Activated T-helper 1 cell treated with anti-CD3 and anti-CD28 coated beads, Interleukin-12 subunit alpha, Interleukin-12 subunit beta, Interleukin-2, Interleukin-4 antibody, amounts not matched to agents 30 ng/mL and 10 ng/mL and 1 ng/mL, durations not matched to agents 14 hours and 24 hours and 36 hours (primary cell): ENCODE results near the gene CITED2. TPM values are rescaled to one million over a fixed set of nuclear protein-coding genes. Genes with fewer than 3 reads are reported as not detected.

Source experiments
- DNase-seq: peaks from one replicate; pipeline ENCODE4 v3.0.0; 2021; ENCODE audit warnings: low spot score
- H3K27ac Mint-ChIP-seq: one replicate; pipeline ENCODE4 v1.8.0; 2021; ENCODE audit warnings: mild to moderate bottlenecking, mixed read lengths
- H3K27me3 Mint-ChIP-seq: one replicate; pipeline ENCODE4 v1.8.0; 2022; ENCODE audit warnings: mild to moderate bottlenecking, moderate library complexity, mixed read lengths; ENCODE audit not compliant: insufficient read depth
- H3K36me3 Mint-ChIP-seq: one replicate; pipeline ENCODE4 v1.8.0; 2021; ENCODE audit warnings: low read depth, mixed read lengths
- H3K4me1 Mint-ChIP-seq: one replicate; pipeline ENCODE4 v1.8.0; 2021; ENCODE audit warnings: low read depth, mixed read lengths
- H3K4me3 Mint-ChIP-seq: one replicate; pipeline ENCODE4 v1.8.0; 2021; ENCODE audit warnings: mild to moderate bottlenecking, moderate library complexity, mixed read lengths
- H3K9me3 Mint-ChIP-seq: one replicate; pipeline ENCODE4 v1.8.0; 2021; ENCODE audit warnings: mixed read lengths
- intact Hi-C: fragments of 100-400 bp; cut with micrococcal nuclease; formaldehyde crosslinking; loops from one replicate; pipeline ENCODE4 v1.15.1; 2024
- total RNA-seq: library from RNA; stranded (reverse); gene quantifications from 2 replicates; pipeline ENCODE4 v1.2.3, GENCODE V29; 2022

Gene CITED2
- total RNA-seq, 1 donor from 2014 or later: 73.7 TPM

DNA sequence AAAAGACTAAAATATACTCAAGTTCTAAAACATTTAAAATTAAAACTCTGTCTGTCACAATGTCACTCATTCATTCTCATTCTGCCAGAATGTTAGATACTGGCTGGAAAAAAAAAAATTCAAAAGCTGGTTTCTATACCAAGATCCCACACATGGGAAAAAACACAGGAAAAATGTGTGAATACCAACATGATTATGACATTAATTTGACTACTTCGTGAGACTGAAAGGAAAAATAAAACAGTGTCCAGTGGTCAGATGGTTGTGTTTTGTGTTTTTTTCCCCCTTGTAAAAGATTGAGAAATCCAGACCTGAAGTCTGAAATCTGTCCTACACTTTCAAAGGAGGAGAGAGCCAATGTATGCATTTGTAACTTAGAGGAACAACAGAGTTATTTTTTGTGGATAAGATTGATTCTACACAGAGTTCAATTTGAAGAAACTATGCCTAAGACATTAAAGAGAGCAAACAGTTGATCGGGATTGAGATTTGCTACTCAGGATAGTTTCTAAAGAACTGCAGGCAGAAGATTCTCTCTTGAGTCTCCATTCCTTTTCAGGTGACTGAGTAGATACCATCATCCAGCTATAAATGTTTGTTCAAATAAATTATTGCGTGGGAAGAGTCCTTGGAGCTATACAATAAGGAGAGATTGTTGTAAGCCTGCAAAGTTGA is 43.5 kb downstream of the CITED2 start:
- H3K27ac Mint-ChIP-seq: no peak overlapping the region
- no peaks in the 10 kb centered on the region for H3K27me3 Mint-ChIP-seq
- intact Hi-C loops: no loop called here
- H3K9me3 Mint-ChIP-seq: peaks cover 10% of the 10 kb centered on the region
- no peak overlapping the region for H3K4me3 Mint-ChIP-seq
- peaks cover 7% of the 10 kb centered on the region for H3K36me3 Mint-ChIP-seq
- DNase-seq: no peak
- H3K4me1 Mint-ChIP-seq: peaks cover 5% of the 10 kb centered on the region

DNA sequence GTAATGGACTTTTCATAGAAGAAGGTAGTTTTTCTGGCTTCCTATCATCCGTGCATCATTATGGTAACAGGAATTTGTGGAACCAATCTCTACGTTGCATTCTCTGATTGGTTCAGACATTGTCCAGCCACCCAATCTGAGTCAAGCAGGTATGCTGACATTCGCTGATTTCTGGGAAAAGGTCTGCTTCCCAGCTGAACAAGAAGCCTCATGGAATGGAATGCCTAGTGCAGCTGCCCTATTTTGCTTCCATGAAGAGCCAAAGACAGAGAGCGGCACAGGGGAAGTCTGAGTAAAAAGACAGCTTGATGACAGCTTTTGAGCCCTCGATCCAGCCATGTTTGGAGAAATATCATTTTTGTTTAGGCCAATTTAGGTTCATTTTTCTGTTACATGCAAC is 44.1 kb downstream of the CITED2 start:
- peaks cover 10% of the 10 kb centered on the region for H3K9me3 Mint-ChIP-seq
- peaks cover 9% of the 10 kb centered on the region for H3K4me1 Mint-ChIP-seq
- intact Hi-C loops: no loop called here
- peaks cover 8% of the 10 kb centered on the region for H3K36me3 Mint-ChIP-seq
- DNase-seq: no peak
- H3K4me3 Mint-ChIP-seq: no peak overlapping the region
- no peaks in the 10 kb centered on the region for H3K27me3 Mint-ChIP-seq
- H3K27ac Mint-ChIP-seq: no peak overlapping the region

DNA sequence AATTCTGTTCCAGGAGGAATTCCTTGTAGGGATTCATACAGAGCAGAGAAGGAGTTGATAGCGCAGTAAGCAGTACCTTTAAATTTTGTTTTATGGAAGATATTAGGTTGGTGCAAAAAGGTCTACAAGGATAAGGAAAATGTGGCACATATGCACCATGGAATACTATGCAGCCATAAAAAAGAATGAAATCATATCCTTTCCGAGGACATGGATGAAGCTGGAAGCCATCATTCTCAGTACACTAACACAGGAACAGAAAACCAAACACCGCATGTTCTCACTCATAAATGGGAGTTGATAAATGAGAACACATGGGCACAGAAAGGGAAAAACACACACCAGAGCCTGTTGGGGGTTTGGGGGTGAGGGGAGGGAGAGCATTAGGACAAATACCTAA is 45.2 kb downstream of the CITED2 start:
- H3K9me3 Mint-ChIP-seq: peaks cover 10% of the 10 kb centered on the region
- peaks cover 8% of the 10 kb centered on the region for H3K36me3 Mint-ChIP-seq
- no peak overlapping the region for H3K27ac Mint-ChIP-seq
- no peak overlapping the region for H3K4me3 Mint-ChIP-seq
- no peaks in the 10 kb centered on the region for H3K27me3 Mint-ChIP-seq
- DNase-seq: no peak
- intact Hi-C loops: no loop called here
- H3K4me1 Mint-ChIP-seq: peaks cover 11% of the 10 kb centered on the region

DNA sequence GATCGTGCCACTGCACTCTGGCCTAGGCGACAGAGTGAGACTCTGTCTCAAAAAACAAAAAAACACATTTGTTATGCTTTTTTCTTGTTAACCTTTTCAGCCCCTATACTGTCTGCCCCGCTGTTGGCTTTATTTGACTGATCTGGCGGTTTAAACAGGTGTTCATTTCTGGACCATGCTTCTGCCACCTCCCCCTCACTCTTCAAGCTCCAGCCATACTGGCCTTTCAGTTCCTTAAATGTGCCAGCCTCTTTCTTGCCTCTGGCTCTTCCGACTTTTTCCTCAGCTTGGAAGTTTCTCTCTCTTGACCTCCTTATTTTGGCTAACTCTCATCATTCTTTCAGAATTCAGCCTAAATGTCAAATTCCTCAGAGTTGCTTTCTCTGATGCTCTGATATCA is 47.4 kb downstream of the CITED2 start:
- no peaks in the 10 kb centered on the region for H3K27me3 Mint-ChIP-seq
- peaks cover 17% of the 10 kb centered on the region for H3K36me3 Mint-ChIP-seq
- H3K4me1 Mint-ChIP-seq: peaks cover 31% of the 10 kb centered on the region
- no peak for DNase-seq
- H3K9me3 Mint-ChIP-seq: peaks cover 23% of the 10 kb centered on the region
- no peak overlapping the region for H3K4me3 Mint-ChIP-seq
- H3K27ac Mint-ChIP-seq: no peak overlapping the region
- intact Hi-C loops: no loop called here

DNA sequence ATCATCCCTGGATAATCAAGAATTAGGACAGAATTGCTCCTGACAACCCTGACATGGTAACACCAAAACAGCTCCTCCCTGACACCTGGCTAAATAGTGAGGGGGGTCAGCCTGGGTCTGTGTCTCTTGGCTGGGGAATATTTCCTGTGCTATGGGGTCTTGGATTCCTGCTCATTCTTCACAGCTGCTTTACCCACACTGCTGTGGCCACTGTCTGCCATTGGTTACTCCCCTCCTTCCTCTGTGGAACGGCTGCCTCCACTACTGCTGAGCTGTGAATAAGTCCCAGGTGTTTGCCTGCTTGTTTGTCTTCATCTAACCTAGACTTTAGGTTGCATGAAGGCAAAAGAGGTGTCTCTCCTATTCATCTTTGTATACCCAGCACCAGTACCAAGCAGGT is 48.8 kb downstream of the CITED2 start:
- DNase-seq: no peak
- intact Hi-C loops: no loop called here

DNA sequence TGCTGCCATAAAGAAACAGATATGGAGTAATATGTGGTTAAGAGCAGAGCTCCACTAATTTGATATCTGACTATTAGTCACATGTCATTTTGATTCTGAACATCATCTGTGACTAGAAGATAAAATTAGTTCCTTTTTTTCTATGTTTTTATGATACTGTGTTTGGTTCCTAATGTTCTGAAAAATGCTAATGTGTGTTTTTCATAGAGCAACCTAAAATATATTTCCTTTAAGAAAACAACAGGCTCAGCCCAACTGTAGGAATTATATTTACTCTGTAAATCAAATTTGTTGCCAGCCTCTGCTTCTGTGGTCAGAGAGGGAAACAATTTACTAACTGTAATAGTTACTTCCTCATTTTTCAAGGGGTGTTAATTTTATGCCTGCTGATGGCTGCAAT is 49.3 kb downstream of the CITED2 start:
- no peak for DNase-seq
- peaks cover 43% of the 10 kb centered on the region for H3K4me1 Mint-ChIP-seq
- H3K27me3 Mint-ChIP-seq: no peaks in the 10 kb centered on the region
- H3K36me3 Mint-ChIP-seq: peaks cover 19% of the 10 kb centered on the region
- no peak overlapping the region for H3K27ac Mint-ChIP-seq
- H3K4me3 Mint-ChIP-seq: no peak overlapping the region
- intact Hi-C loops: no loop called here
- peaks cover 25% of the 10 kb centered on the region for H3K9me3 Mint-ChIP-seq

More for the DNA sequence above, 48.8 kb downstream of the CITED2 start:
- H3K27ac Mint-ChIP-seq: peak overlapping the region; percentile 65
- no peaks in the 10 kb centered on the region for H3K27me3 Mint-ChIP-seq
- peaks cover 18% of the 10 kb centered on the region for H3K36me3 Mint-ChIP-seq
- H3K9me3 Mint-ChIP-seq: peaks cover 25% of the 10 kb centered on the region
- peaks cover 39% of the 10 kb centered on the region for H3K4me1 Mint-ChIP-seq
- no peak overlapping the region for H3K4me3 Mint-ChIP-seq

DNA sequence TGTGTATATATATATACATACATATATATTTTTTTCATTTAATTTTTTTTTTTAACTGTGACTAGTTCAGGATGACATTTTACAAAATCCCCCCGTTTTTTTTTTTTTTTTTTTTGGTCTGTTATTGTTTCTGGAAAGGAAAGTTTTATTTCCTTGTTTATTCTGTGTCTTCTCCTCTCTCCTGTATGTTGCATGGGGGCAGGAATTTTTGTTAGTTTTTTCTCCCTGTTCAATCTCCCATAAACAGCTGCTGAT is 50.2 kb downstream of the CITED2 start:
- no peak overlapping the region for H3K4me3 Mint-ChIP-seq

DNA sequence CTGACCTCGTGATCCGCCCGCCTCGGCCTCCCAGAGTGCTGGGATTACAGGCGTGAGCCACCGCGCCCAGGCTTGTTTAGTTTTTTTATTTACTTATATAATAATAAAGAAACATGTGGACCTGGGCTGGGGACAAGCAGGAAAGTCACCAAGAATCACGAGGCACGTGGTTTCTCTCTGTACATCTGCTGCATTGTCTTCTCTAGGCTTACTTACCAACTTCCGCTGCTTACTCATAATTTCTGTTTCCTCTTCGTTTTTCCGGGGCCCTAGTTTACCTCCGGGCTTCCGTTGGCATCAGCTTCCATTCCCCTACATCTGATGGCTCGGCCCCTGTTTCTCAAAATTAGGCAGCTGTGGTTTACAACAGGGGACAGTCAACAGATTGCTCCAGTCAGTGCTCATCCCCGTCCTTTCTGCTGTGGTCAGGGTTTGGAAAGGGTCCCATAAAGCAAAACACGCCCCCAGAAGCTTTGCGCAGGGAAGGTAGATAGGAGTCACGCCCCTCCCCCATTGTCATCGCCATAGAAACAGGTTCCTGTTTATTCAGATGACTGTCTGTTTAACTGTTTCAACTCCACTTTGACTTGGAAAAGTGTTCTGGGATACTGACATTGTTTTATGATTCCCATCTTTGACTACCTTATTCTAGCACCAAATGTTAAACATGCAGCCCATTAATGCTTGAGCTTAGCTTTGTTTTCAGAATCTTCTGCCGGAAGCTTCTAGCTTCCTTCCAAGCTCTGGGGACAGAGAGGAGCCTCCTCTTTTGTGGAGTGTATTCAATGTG is 50.7 kb downstream of the CITED2 start:
- no peaks in the 10 kb centered on the region for H3K27me3 Mint-ChIP-seq
- peaks cover 43% of the 10 kb centered on the region for H3K4me1 Mint-ChIP-seq
- peak overlapping the region; percentile 90 for H3K27ac Mint-ChIP-seq
- peak; percentile 70 for DNase-seq
- peaks cover 25% of the 10 kb centered on the region for H3K9me3 Mint-ChIP-seq
- intact Hi-C loops: loop anchor here (1.0 to 5.0 kb wide), 6 partner anchors 15 to 295 kb away; partner anchors contain the start of genes ABRACL and TXLNB
- H3K4me3 Mint-ChIP-seq: peak overlapping the region; percentile 63
- peaks cover 19% of the 10 kb centered on the region for H3K36me3 Mint-ChIP-seq

More for the DNA sequence above, 50.2 kb downstream of the CITED2 start:
- no peak for DNase-seq
- Mint-ChIP-seq H3K36me3 (peaks cover 19% of the 10 kb centered on the region), H3K9me3 (peaks cover 25% of the 10 kb centered on the region), H3K4me1 (peaks cover 43% of the 10 kb centered on the region), H3K27me3 (no peaks in the 10 kb centered on the region), H3K27ac (peak overlapping the region; percentile 74)
- intact Hi-C loops: loop anchor here (5.0 kb wide), 1 partner anchor 42 kb away; no protein-coding TSS in a partner anchor

Other genes with a start within 250 kb of the CITED2 start
- gene HECA, start 239.6 kb downstream of the CITED2 start, total RNA-seq: 49.1 and 49.9 TPM in 2 replicates
- gene TXLNB, start 82.7 kb downstream of the CITED2 start, total RNA-seq: 0.08 TPM in 1 of 2 replicates, not detected in the other